ENCODE data around the gene LRIF1. TPM values are rescaled to one million over a fixed set of nuclear protein-coding genes. Genes with fewer than 3 reads are reported as not detected.

LRIF1 gene
- total and polyA plus RNA-seq, 2 of the 8 experiments (the other 6 are each of a cell fraction or from before 2014, with no cell fraction given), result 5.2 to 19.3 TPM

DNA sequence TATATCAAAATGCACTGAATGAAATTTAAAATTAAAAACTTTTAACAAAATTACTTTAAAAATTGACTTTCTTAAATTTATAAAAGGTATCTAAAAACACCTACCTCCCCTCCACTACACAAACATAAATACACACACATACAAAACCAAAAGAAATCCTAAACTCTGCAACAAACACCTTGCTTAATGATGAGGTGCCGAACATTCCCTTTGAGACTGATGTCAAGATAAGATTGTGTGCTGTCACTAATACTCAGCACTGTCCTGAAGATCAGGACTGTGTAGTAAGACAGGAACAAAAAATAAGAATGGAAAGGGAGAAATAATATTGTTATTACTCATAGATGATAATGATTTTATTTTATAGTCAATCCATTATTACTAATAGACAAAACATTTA, 45.7 kb downstream of the LRIF1 start:
- Histone ChIP-seq H2BK120ac (replicated peaks; ENCODE audit: low read depth, low read length) (no peak overlapping the region), H3K56ac (replicated peaks; ENCODE audit: insufficient read length, low read depth, low read length) (no peak overlapping the region), H3K79me1 (ENCODE audit: low read depth, low read length) (no peaks in the 10 kb centered on the region), H4K8ac (ENCODE audit: extremely low read depth, insufficient read depth, low read length) (no peak overlapping the region), H3K4me2 (ENCODE audit: insufficient read depth in 1 of 2, low read depth in 2 of 2, low read length in 2 of 2) (no peak overlapping the region), H2AFZ (ENCODE audit: low read length) (no peak overlapping the region), H3K27ac (ENCODE audit: low read depth, low read length) (no peak overlapping the region), H2BK20ac (ENCODE audit: low read length) (no peak overlapping the region), H2BK5ac (ENCODE audit: low read depth, low read length) (no peak overlapping the region), H2AK5ac (ENCODE audit: low read depth, low read length) (no peak overlapping the region), H4K20me1 (replicated peaks in 1 of 2; ENCODE audit: control insufficient read depth in 1 of 2, insufficient read depth in 2 of 2, low read length in 2 of 2) (no peaks in the 10 kb centered on the region), H3K4me1 (replicated peaks in 1 of 4; ENCODE audit: control insufficient read depth in 3 of 4, insufficient read depth in 4 of 4, low read length in 3 of 4) (no peaks in the 10 kb centered on the region; a peak in 1 of 7 replicates), H4K5ac (ENCODE audit: insufficient read length, low read depth, low read length) (no peak overlapping the region), H3K23ac (ENCODE audit: insufficient read length) (no peak overlapping the region), H2BK12ac (ENCODE audit: low read depth, low read length) (no peak overlapping the region), H3K9ac (replicated peaks in 1 of 4; ENCODE audit: extremely low read depth in 1 of 4, low read depth in 3 of 4, low read length in 3 of 4) (no peak overlapping the region), H4K91ac (replicated peaks; ENCODE audit: insufficient read length, low read length) (no peak overlapping the region), H3K79me2 (ENCODE audit: control insufficient read depth in 1 of 2, insufficient read depth in 2 of 2, low read length in 2 of 2) (no peaks in the 10 kb centered on the region), H3K27me3 (replicated peaks in 1 of 4; ENCODE audit: control insufficient read depth in 3 of 4, extremely low read depth in 1 of 4, insufficient read depth in 3 of 4, low read length in 3 of 4) (no peaks in the 10 kb centered on the region), H2BK15ac (ENCODE audit: low read length) (no peak overlapping the region), H3K18ac (ENCODE audit: extremely low read depth, low read length) (no peak overlapping the region), H3K23me2 (ENCODE audit: low read depth, low read length) (no peaks in the 10 kb centered on the region), H3K4ac (replicated peaks; ENCODE audit: insufficient read length, low read depth, low read length) (no peak overlapping the region), H3K14ac (ENCODE audit: insufficient read length) (no peak overlapping the region), H3K36me3 (ENCODE audit: control insufficient read depth in 2 of 4, insufficient read depth in 4 of 4, low read length in 3 of 4) (no peaks in the 10 kb centered on the region), H3K4me3 (ENCODE audit: extremely low read depth in 1 of 4, insufficient read depth in 2 of 4, low read depth in 3 of 4, low read length in 4 of 4) (no peak overlapping the region), H3K9me3 (ENCODE audit: insufficient read depth in 2 of 2, low read depth in 1 of 2, low read length in 1 of 2) (peaks cover 0 to 10% of the 10 kb centered on the region in 2 experiments; a peak in 1 of 4 replicates)
- FAIRE-seq (no peak), DNase-seq (ENCODE audit: low read depth in 1 of 2, low spot score in 2 of 2) (no peak)
- 86% methylated on average over 1 of the region's 1 CpG; no CpG with 5 or more reads in 1 of the 2 experiments for WGBS, 2 experiments (ENCODE audit: extremely low coverage in 1 of 2, insufficient coverage in 1 of 2, insufficient read length in 1 of 2, insufficient replicate concordance in 2 of 2, low coverage in 1 of 2, low lambda C conversion rate in 2 of 2, missing lambda C conversion rate in 1 of 2)
- ChIA-PET POLR2A (ENCODE audit: partially characterized antibody) (no interaction called here), CTCF (ENCODE audit: partially characterized antibody) (no interaction called here)
- TF ChIP-seq, protein P1, sequence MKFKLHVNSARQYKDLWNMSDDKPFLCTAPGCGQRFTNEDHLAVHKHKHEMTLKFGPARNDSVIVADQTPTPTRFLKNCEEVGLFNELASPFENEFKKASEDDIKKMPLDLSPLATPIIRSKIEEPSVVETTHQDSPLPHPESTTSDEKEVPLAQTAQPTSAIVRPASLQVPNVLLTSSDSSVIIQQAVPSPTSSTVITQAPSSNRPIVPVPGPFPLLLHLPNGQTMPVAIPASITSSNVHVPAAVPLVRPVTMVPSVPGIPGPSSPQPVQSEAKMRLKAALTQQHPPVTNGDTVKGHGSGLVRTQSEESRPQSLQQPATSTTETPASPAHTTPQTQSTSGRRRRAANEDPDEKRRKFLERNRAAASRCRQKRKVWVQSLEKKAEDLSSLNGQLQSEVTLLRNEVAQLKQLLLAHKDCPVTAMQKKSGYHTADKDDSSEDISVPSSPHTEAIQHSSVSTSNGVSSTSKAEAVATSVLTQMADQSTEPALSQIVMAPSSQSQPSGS (IDR thresholded peaks at IDR 0.05; ENCODE audit: low read length), result no peak
- TF ChIP-seq, protein P2, sequence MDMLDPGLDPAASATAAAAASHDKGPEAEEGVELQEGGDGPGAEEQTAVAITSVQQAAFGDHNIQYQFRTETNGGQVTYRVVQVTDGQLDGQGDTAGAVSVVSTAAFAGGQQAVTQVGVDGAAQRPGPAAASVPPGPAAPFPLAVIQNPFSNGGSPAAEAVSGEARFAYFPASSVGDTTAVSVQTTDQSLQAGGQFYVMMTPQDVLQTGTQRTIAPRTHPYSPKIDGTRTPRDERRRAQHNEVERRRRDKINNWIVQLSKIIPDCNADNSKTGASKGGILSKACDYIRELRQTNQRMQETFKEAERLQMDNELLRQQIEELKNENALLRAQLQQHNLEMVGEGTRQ (IDR thresholded peaks at IDR 0.05; ENCODE audit: low read length), result no peak
- TF ChIP-seq BACH1 (IDR thresholded peaks at IDR 0.05; ENCODE audit: low read length) (no peak), NANOG (IDR thresholded peaks at IDR 0.05; ENCODE audit: insufficient read depth, low read depth, low read length, poor library complexity, severe bottlenecking) (no peak), GTF2F1 (IDR thresholded peaks at IDR 0.05; ENCODE audit: borderline replicate concordance, low read depth, low read length) (no peak), SIRT6 (IDR thresholded peaks at IDR 0.05; ENCODE audit: low read length) (no peak), RBBP5 (IDR thresholded peaks at IDR 0.05; ENCODE audit: borderline replicate concordance, low read depth, low read length) (no peak), ASH2L (IDR thresholded peaks at IDR 0.05; ENCODE audit: low read length) (no peak), KDM4A (IDR thresholded peaks at IDR 0.05; ENCODE audit: low read depth, low read length, severe bottlenecking) (no peak), CHD2 (IDR thresholded peaks at IDR 0.05; ENCODE audit: low read length) (no peak), BCL11A (IDR thresholded peaks at IDR 0.05; ENCODE audit: low read depth in 2 of 2, low read length in 2 of 2) (no peak), EP300 (IDR thresholded peaks at IDR 0.05; ENCODE audit: borderline replicate concordance in 1 of 2, low read depth in 2 of 2, low read length in 2 of 2) (no peak)
